Germinal center (tissue), 1 donor: ENCODE results near the gene IGSF9.
A peak's percentile ranks its signal among the peaks of the same experiment; 100 is the strongest.

Source experiments
- DNase-seq: peaks from one replicate; pipeline ENCODE4 v3.0.0; 2012; ENCODE audit warnings: mixed read lengths, low spot score

IGSF9 gene

GRCh38 chr1:159945483-159946241, at the start of gene IGSF9:
IGSF9 (minus strand) TSS chr1:159945613; CDS start chr1:159943454, 2,159 bp downstream.
- DNase-seq = peak; percentile 53

GRCh38 chr1:159994896-159995295, 49.5 kb upstream of the IGSF9 start:
- no peak for DNase-seq

- no peak for DNase-seq
Observed at GRCh38 chr1:159993911-159994310, 48.5 kb upstream of the IGSF9 start.

- no peak for DNase-seq
Observed at GRCh38 chr1:159992161-159992560, 46.7 kb upstream of the IGSF9 start.

- no peak for DNase-seq
Observed at GRCh38 chr1:159991513-159991912, 46.1 kb upstream of the IGSF9 start.

- no peak for DNase-seq
Observed at GRCh38 chr1:159990005-159990404, 44.6 kb upstream of the IGSF9 start.

- DNase-seq = no peak
Observed at GRCh38 chr1:159989581-159989980, 44.2 kb upstream of the IGSF9 start.

GRCh38 chr1:159988006-159988405, 42.6 kb upstream of the IGSF9 start:
- no peak for DNase-seq

- DNase-seq = no peak
Observed at GRCh38 chr1:159987186-159987585, 41.8 kb upstream of the IGSF9 start.

- DNase-seq = no peak
Observed at GRCh38 chr1:159986531-159986930, 41.1 kb upstream of the IGSF9 start.

GRCh38 chr1:159986093-159986492, 40.7 kb upstream of the IGSF9 start:
- DNase-seq = no peak

- DNase-seq = no peak
Observed at GRCh38 chr1:159985473-159985872, 40.1 kb upstream of the IGSF9 start.

- no peak for DNase-seq
Observed at GRCh38 chr1:159983681-159984080, 38.3 kb upstream of the IGSF9 start.

GRCh38 chr1:159982280-159982679, 36.9 kb upstream of the IGSF9 start:
- no peak for DNase-seq

- DNase-seq = no peak
Observed at GRCh38 chr1:159981351-159982055, 36.1 kb upstream of the IGSF9 start.

GRCh38 chr1:159980786-159981185, 35.4 kb upstream of the IGSF9 start:
- no peak for DNase-seq

GRCh38 chr1:159980076-159980475, 34.7 kb upstream of the IGSF9 start:
- DNase-seq = no peak

GRCh38 chr1:159979257-159979656, 33.8 kb upstream of the IGSF9 start:
- no peak for DNase-seq

- no peak for DNase-seq
Observed at GRCh38 chr1:159978107-159978398, 32.6 kb upstream of the IGSF9 start.

- DNase-seq = no peak
Observed at GRCh38 chr1:159977364-159978106, 32.1 kb upstream of the IGSF9 start.

- no peak for DNase-seq
Observed at GRCh38 chr1:159974350-159974965, 29.0 kb upstream of the IGSF9 start.

- DNase-seq = no peak
Observed at GRCh38 chr1:159973350-159973940, 28.0 kb upstream of the IGSF9 start.
